Activated T-cell treated with anti-CD3 and anti-CD28 coated beads, Interleukin-2, amount 50 U/mL, for 48 hours (primary cell): Measurements from ENCODE around the gene VPS8.
A peak's percentile ranks its signal among the peaks of the same experiment; 100 is the strongest.
"Not testable (repeated sequence)": the region's sequence is repeated elsewhere in the genome, so short reads cannot be mapped to it uniquely, and the experiment has no call there.

ENCODE experiments used
- DNase-seq, 2 experiments: peaks; one replicate each; pipeline ENCODE4 v3.0.0-alpha.2; 2020

VPS8 gene

GRCh38 chr3:184873141-184873540, 61.2 kb downstream of the VPS8 start:
- no peak for DNase-seq

GRCh38 chr3:184874709-184875644, 63.0 kb downstream of the VPS8 start:
- DNase-seq, result peak; percentile 22 to 28

GRCh38 chr3:184880276-184881019, 68.5 kb downstream of the VPS8 start:
- no peak for DNase-seq

GRCh38 chr3:184884359-184885017, 72.5 kb downstream of the VPS8 start:
- DNase-seq, result no peak

GRCh38 chr3:184885112-184885511, 73.1 kb downstream of the VPS8 start:
- DNase-seq, result no peak

- no peak for DNase-seq
These were observed 75.6 kb downstream of the VPS8 start for GRCh38 chr3:184887574-184887973.

GRCh38 chr3:184889312-184889904, 77.4 kb downstream of the VPS8 start:
- no peak for DNase-seq

- no peak for DNase-seq
These were observed 82.1 kb downstream of the VPS8 start for GRCh38 chr3:184894051-184894450.

GRCh38 chr3:184895350-184895749, 83.4 kb downstream of the VPS8 start:
- no peak for DNase-seq

GRCh38 chr3:184896336-184896735, 84.4 kb downstream of the VPS8 start:
- no peak for DNase-seq

- no peak for DNase-seq
These were observed 88.1 kb downstream of the VPS8 start for GRCh38 chr3:184899953-184900595.

- DNase-seq, result not testable (repeated sequence)
These were observed 95.1 kb downstream of the VPS8 start for GRCh38 chr3:184907031-184907430.

- no peak for DNase-seq
These were observed 96.0 kb downstream of the VPS8 start for GRCh38 chr3:184907681-184908649.

- DNase-seq, result no peak
These were observed 96.9 kb downstream of the VPS8 start for GRCh38 chr3:184908859-184909258.

- no peak for DNase-seq
These were observed 98.7 kb downstream of the VPS8 start for GRCh38 chr3:184910664-184911063.

GRCh38 chr3:184911570-184911969, 99.6 kb downstream of the VPS8 start:
- DNase-seq, result no peak

- DNase-seq, result no peak
These were observed 100.2 kb downstream of the VPS8 start for GRCh38 chr3:184912163-184912562.

GRCh38 chr3:184914628-184915027, 102.7 kb downstream of the VPS8 start:
- DNase-seq, result no peak

- no peak for DNase-seq
These were observed 106.8 kb downstream of the VPS8 start for GRCh38 chr3:184918750-184919149.

GRCh38 chr3:184919651-184920050, 107.7 kb downstream of the VPS8 start:
- no peak for DNase-seq

GRCh38 chr3:184924547-184924946, 112.6 kb downstream of the VPS8 start:
- DNase-seq, result no peak
